Mucosa of stomach (tissue), 1 donor: Measurements from ENCODE around the gene CACNA2D3.
"Not testable (repeated sequence)": the region's sequence is repeated elsewhere in the genome, so short reads cannot be mapped to it uniquely, and the experiment has no call there.

Experiments used
- H3K27me3 ChIP-seq: one replicate; pipeline ENCODE4 v1.7.0; 2013; ENCODE audit warnings: mild to moderate bottlenecking, low read length; ENCODE audit not compliant: control insufficient read depth, insufficient read depth
- H3K36me3 ChIP-seq: one replicate; pipeline ENCODE4 v1.7.0; 2013; ENCODE audit warnings: low read length; ENCODE audit not compliant: control insufficient read depth, insufficient read depth
- H3K4me1 ChIP-seq: one replicate; pipeline ENCODE4 v1.7.0; 2013; ENCODE audit warnings: mild to moderate bottlenecking, low read length; ENCODE audit not compliant: control insufficient read depth, insufficient read depth
- H3K4me3 ChIP-seq: one replicate; pipeline ENCODE4 v1.7.0; 2013; ENCODE audit warnings: low read length
- H3K9ac ChIP-seq: one replicate; pipeline ENCODE4 v1.7.0; 2013; ENCODE audit warnings: mild to moderate bottlenecking, low read length, moderate library complexity
- H3K9me3 ChIP-seq: one replicate; pipeline ENCODE4 v1.7.0; 2013; ENCODE audit warnings: mild to moderate bottlenecking, low read length, moderate library complexity; ENCODE audit not compliant: control insufficient read depth
- donor health status: Pancreatic carcinoma.

The CACNA2D3 gene

GRCh38 chr3:54433846-54434245 lies 311.5 kb downstream of the CACNA2D3 start:
- Histone ChIP-seq H3K4me3 (no peak overlapping the region), H3K36me3 (no peaks in the 10 kb centered on the region), H3K9ac (no peak overlapping the region), H3K27me3 (peaks cover 3% of the 10 kb centered on the region), H3K4me1 (no peaks in the 10 kb centered on the region), H3K9me3 (no peaks in the 10 kb centered on the region)

GRCh38 chr3:54434756-54435155 lies 312.4 kb downstream of the CACNA2D3 start:
- no peaks in the 10 kb centered on the region for H3K36me3 ChIP-seq
- H3K4me1 ChIP-seq: no peaks in the 10 kb centered on the region
- H3K27me3 ChIP-seq: peaks cover 3% of the 10 kb centered on the region
- no peak overlapping the region for H3K9ac ChIP-seq
- H3K4me3 ChIP-seq: no peak overlapping the region
- H3K9me3 ChIP-seq: no peaks in the 10 kb centered on the region

GRCh38 chr3:54437271-54437670 lies 314.9 kb downstream of the CACNA2D3 start:
- Histone ChIP-seq H3K4me3 (no peak overlapping the region), H3K36me3 (no peaks in the 10 kb centered on the region), H3K9ac (no peak overlapping the region), H3K27me3 (peaks cover 3% of the 10 kb centered on the region), H3K4me1 (no peaks in the 10 kb centered on the region), H3K9me3 (no peaks in the 10 kb centered on the region)

GRCh38 chr3:54443561-54444161 lies 321.3 kb downstream of the CACNA2D3 start:
- no peak overlapping the region for H3K9ac ChIP-seq
- no peaks in the 10 kb centered on the region for H3K36me3 ChIP-seq
- no peaks in the 10 kb centered on the region for H3K9me3 ChIP-seq
- no peaks in the 10 kb centered on the region for H3K27me3 ChIP-seq
- H3K4me1 ChIP-seq: no peaks in the 10 kb centered on the region
- H3K4me3 ChIP-seq: no peak overlapping the region

GRCh38 chr3:54445630-54446029 lies 323.3 kb downstream of the CACNA2D3 start:
- H3K9ac ChIP-seq: no peak overlapping the region
- no peaks in the 10 kb centered on the region for H3K9me3 ChIP-seq
- H3K4me1 ChIP-seq: no peaks in the 10 kb centered on the region
- H3K27me3 ChIP-seq: no peaks in the 10 kb centered on the region
- H3K4me3 ChIP-seq: no peak overlapping the region
- H3K36me3 ChIP-seq: no peaks in the 10 kb centered on the region

- Histone ChIP-seq H3K9me3 (no peaks in the 10 kb centered on the region), H3K27me3 (no peaks in the 10 kb centered on the region), H3K4me1 (no peaks in the 10 kb centered on the region)
Observed at GRCh38 chr3:54447427-54447826, 325.1 kb downstream of the CACNA2D3 start.

GRCh38 chr3:54454806-54455205 lies 332.5 kb downstream of the CACNA2D3 start:
- Histone ChIP-seq H3K9me3 (no peaks in the 10 kb centered on the region), H3K27me3 (no peaks in the 10 kb centered on the region), H3K4me3 (no peak overlapping the region), H3K36me3 (no peaks in the 10 kb centered on the region), H3K9ac (no peak overlapping the region), H3K4me1 (no peaks in the 10 kb centered on the region)

More at GRCh38 chr3:54447427-54447826, 325.1 kb downstream of the CACNA2D3 start:
- H3K4me3 ChIP-seq: no peak overlapping the region
- H3K36me3 ChIP-seq: no peaks in the 10 kb centered on the region
- H3K9ac ChIP-seq: no peak overlapping the region

GRCh38 chr3:54458357-54458756 lies 336.0 kb downstream of the CACNA2D3 start:
- Histone ChIP-seq H3K4me3 (no peak overlapping the region), H3K36me3 (no peaks in the 10 kb centered on the region), H3K9ac (no peak overlapping the region), H3K27me3 (no peaks in the 10 kb centered on the region), H3K9me3 (no peaks in the 10 kb centered on the region), H3K4me1 (no peaks in the 10 kb centered on the region)

GRCh38 chr3:54464554-54464953 lies 342.2 kb downstream of the CACNA2D3 start:
- H3K4me3 ChIP-seq, H3K27me3 ChIP-seq, H3K36me3 ChIP-seq, H3K9me3 ChIP-seq, H3K9ac ChIP-seq, H3K4me1 ChIP-seq: not testable (repeated sequence)

- Histone ChIP-seq H3K9ac (no peak overlapping the region), H3K27me3 (no peaks in the 10 kb centered on the region), H3K9me3 (no peaks in the 10 kb centered on the region), H3K4me3 (no peak overlapping the region), H3K36me3 (no peaks in the 10 kb centered on the region), H3K4me1 (no peaks in the 10 kb centered on the region)
Observed at GRCh38 chr3:54476891-54477290, 354.5 kb downstream of the CACNA2D3 start.

GRCh38 chr3:54481606-54482365 lies 359.4 kb downstream of the CACNA2D3 start:
- no peaks in the 10 kb centered on the region for H3K27me3 ChIP-seq
- H3K4me1 ChIP-seq: no peaks in the 10 kb centered on the region
- no peak overlapping the region for H3K4me3 ChIP-seq
- no peak overlapping the region for H3K9ac ChIP-seq
- H3K9me3 ChIP-seq: no peaks in the 10 kb centered on the region
- H3K36me3 ChIP-seq: no peaks in the 10 kb centered on the region

GRCh38 chr3:54484334-54484733 lies 362.0 kb downstream of the CACNA2D3 start:
- Histone ChIP-seq H3K4me1 (no peaks in the 10 kb centered on the region), H3K9ac (no peak overlapping the region), H3K9me3 (no peaks in the 10 kb centered on the region), H3K27me3 (no peaks in the 10 kb centered on the region), H3K36me3 (no peaks in the 10 kb centered on the region), H3K4me3 (no peak overlapping the region)
